Type B pancreatic cell (in vitro differentiated cells): ENCODE data around the gene CACNA1G. TPM values are rescaled to one million over a fixed set of nuclear protein-coding genes. Genes with fewer than 3 reads are reported as not detected.
A peak's percentile ranks its signal among the peaks of the same experiment; 100 is the strongest.

ENCODE experiments used
- DNase-seq: peaks from one replicate; pipeline ENCODE4 v3.0.0; 2021; ENCODE audit warnings: mixed read lengths; ENCODE audit not compliant: unreplicated experiment; ENCODE audit errors: extremely low spot score
- H3K27ac Mint-ChIP-seq: 2 replicates; pipeline ENCODE4 v1.8.0; 2021; ENCODE audit warnings: mild to moderate bottlenecking, mixed read lengths
- H3K27me3 Mint-ChIP-seq: 2 replicates; pipeline ENCODE4 v1.8.0; 2021; ENCODE audit warnings: mixed read lengths
- H3K36me3 Mint-ChIP-seq: 2 replicates; pipeline ENCODE4 v1.8.0; 2021; ENCODE audit warnings: mixed read lengths
- H3K4me1 Mint-ChIP-seq: one replicate; pipeline ENCODE4 v1.8.0; 2021; ENCODE audit warnings: mixed read lengths; ENCODE audit not compliant: unreplicated experiment
- H3K4me3 Mint-ChIP-seq: 2 replicates; pipeline ENCODE4 v1.8.0; 2021; ENCODE audit warnings: mild to moderate bottlenecking, mixed read lengths
- H3K9me3 Mint-ChIP-seq: 2 replicates; pipeline ENCODE4 v1.8.0; 2021; ENCODE audit warnings: mixed read lengths
- total RNA-seq: library from RNA; stranded (reverse); gene quantifications from 2 replicates; pipeline ENCODE4 v1.2.1, GENCODE V29; 2021; ENCODE audit warnings: low replicate concordance
- TF ChIP-seq, protein P1 (sequence below): fragments of 200-600 bp; sonication (generic); conservative IDR thresholded peaks from 2 replicates; pipeline ENCODE4 v1.5.0; 2021; ENCODE audit warnings: antibody characterized with exemption, mild to moderate bottlenecking

Gene CACNA1G
- total RNA-seq, 1 donor from 2014 or later, result 27.8 TPM

DNA sequence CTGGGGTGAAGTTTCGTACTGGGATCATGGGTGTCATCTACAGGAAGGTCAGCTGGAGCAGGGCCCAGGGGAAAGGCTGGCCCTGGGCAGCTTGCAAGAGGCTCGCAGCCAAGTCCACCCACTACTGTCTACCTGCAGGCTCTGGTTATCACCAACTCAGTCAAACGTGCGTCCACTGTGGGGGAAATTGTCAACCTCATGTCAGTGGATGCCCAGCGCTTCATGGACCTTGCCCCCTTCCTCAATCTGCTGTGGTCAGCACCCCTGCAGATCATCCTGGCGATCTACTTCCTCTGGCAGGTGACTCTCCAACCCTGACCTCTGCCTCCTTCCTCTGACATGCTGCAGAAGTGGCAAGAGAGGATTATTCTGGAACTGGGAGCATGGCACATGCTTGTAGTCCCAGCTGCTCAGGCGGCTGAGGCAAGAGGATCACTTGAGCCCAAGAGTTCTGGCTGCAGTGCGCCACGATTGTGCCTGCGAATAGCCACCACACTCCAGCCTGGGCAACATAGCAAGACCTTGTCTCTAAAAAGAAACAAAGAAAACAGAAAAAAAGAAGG is 103.4 kb downstream of the CACNA1G start:
- H3K27ac Mint-ChIP-seq, result peak overlapping the region; percentile 53
- TF ChIP-seq, protein P1, sequence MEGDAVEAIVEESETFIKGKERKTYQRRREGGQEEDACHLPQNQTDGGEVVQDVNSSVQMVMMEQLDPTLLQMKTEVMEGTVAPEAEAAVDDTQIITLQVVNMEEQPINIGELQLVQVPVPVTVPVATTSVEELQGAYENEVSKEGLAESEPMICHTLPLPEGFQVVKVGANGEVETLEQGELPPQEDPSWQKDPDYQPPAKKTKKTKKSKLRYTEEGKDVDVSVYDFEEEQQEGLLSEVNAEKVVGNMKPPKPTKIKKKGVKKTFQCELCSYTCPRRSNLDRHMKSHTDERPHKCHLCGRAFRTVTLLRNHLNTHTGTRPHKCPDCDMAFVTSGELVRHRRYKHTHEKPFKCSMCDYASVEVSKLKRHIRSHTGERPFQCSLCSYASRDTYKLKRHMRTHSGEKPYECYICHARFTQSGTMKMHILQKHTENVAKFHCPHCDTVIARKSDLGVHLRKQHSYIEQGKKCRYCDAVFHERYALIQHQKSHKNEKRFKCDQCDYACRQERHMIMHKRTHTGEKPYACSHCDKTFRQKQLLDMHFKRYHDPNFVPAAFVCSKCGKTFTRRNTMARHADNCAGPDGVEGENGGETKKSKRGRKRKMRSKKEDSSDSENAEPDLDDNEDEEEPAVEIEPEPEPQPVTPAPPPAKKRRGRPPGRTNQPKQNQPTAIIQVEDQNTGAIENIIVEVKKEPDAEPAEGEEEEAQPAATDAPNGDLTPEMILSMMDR, result no peak
- peaks cover 21% of the 10 kb centered on the region for H3K4me1 Mint-ChIP-seq
- peaks cover 4% of the 10 kb centered on the region for H3K9me3 Mint-ChIP-seq
- no peak for DNase-seq
- peaks cover 4% of the 10 kb centered on the region for H3K36me3 Mint-ChIP-seq
- H3K27me3 Mint-ChIP-seq, result peaks cover 6% of the 10 kb centered on the region
- no peak overlapping the region for H3K4me3 Mint-ChIP-seq

DNA sequence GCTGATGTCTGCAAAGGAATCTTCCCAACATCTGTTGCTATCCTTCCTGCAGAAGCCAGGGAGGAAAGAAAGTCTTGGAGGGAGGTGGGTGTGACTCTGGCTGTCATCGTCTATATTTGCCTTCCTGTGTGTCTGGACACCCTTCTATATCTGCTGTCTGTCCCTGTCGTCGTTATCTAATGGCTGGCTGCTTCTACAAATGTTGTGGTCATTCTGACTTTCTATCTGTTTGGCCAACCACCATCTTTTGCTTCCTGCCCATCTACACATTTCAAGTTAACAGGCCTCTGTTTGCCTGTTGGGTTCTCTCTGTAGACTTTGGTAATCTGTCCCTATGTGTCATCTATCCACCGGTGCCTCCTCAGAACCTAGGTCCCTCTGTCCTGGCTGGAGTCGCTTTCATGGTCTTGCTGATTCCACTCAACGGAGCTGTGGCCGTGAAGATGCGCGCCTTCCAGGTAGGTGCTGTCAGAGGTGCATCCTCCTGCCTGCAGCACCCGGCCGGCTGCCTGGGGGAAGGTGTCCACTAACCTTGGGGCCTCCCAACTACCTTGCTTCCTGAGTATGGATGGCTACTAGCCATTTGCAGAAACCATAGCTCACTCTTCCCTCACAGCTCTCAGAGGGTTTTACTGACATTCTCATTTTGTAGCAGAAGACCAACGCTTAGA is 104.4 kb downstream of the CACNA1G start:
- DNase-seq, result no peak
- H3K27ac Mint-ChIP-seq, result peak overlapping the region; percentile 7
- TF ChIP-seq, protein P1, result no peak
- H3K9me3 Mint-ChIP-seq, result peaks cover 4% of the 10 kb centered on the region
- H3K4me1 Mint-ChIP-seq, result peaks cover 21% of the 10 kb centered on the region
- peaks cover 4% of the 10 kb centered on the region for H3K36me3 Mint-ChIP-seq
- H3K4me3 Mint-ChIP-seq, result no peak overlapping the region
- H3K27me3 Mint-ChIP-seq, result peaks cover 6% of the 10 kb centered on the region

DNA sequence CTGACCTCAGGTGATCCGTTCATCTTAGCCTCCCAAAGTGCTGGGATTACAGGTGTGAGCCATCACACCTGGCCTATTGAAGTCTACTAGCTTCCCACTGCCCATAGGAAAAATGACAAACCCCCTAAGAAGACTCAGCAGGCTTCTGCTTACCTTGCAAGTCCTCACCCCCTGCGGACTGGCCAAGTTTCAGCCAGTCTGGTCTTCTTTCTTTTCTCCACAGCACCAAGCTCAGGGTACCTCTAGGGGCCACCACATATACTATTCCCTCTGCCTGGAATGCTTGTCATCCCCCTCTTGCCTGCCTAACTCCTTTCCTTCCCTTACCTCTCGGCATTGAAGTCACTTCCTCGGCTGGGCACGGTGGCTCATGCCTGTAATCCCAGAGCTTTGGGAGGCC is 105.3 kb downstream of the CACNA1G start:
- no peak for DNase-seq
- no peak overlapping the region for H3K4me3 Mint-ChIP-seq
- H3K27me3 Mint-ChIP-seq, result peaks cover 6% of the 10 kb centered on the region
- TF ChIP-seq, protein P1, result no peak
- peaks cover 4% of the 10 kb centered on the region for H3K36me3 Mint-ChIP-seq
- H3K4me1 Mint-ChIP-seq, result peaks cover 15% of the 10 kb centered on the region
- H3K27ac Mint-ChIP-seq, result no peak overlapping the region
- peaks cover 4% of the 10 kb centered on the region for H3K9me3 Mint-ChIP-seq

DNA sequence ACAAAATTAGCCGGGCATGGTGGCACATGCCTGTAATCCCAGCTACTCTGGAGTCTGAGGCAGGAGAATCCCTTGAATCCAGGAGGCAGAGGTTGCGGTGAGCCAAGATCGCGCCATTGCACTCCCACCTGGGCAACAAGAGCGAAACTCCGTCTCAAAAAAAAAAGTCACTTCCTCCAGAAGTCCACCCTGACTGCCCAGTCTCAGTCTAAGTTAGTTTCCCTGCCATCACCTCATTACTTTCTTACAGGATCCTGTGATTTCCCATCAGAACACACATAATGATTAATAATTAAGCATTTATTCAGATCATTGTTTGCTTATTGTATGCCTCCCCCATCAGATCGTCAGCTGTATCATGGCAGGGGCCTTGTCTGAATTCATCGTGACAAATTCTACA is 105.8 kb downstream of the CACNA1G start:
- Mint-ChIP-seq H3K36me3 (peaks cover 4% of the 10 kb centered on the region), H3K27me3 (peaks cover 6% of the 10 kb centered on the region), H3K27ac (no peak overlapping the region), H3K9me3 (peaks cover 4% of the 10 kb centered on the region), H3K4me3 (no peak overlapping the region), H3K4me1 (peaks cover 15% of the 10 kb centered on the region)
- DNase-seq, result no peak
- TF ChIP-seq, protein P1, result no peak

DNA sequence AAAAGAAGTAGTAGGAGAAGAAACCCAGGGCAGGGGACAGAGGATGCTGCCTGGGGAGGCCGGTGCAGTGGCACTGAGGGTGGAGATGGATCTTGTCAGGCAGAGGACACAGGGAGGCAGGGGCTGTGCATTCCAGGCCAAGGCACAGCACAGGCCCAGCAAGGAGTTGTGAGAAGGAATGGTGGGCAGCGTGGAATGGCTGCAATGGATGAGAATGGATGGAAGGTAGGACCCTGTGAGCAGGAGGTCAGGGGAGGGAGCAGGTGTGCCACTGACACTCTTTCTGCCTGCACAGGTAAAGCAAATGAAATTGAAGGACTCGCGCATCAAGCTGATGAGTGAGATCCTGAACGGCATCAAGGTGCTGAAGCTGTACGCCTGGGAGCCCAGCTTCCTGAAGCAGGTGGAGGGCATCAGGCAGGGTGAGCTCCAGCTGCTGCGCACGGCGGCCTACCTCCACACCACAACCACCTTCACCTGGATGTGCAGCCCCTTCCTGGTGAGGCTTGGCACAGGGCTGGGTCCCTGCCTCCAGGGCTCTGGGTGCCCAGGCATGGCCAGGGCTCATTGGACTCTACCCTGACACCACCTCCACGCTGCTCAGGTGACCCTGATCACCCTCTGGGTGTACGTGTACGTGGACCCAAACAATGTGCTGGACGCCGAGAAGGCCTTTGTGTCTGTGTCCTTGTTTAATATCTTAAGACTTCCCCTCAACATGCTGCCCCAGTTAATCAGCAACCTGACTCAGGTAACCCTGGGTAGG is 106.9 kb downstream of the CACNA1G start:
- no peak overlapping the region for H3K4me3 Mint-ChIP-seq
- H3K4me1 Mint-ChIP-seq, result peaks cover 6% of the 10 kb centered on the region
- H3K36me3 Mint-ChIP-seq, result no peaks in the 10 kb centered on the region
- H3K27me3 Mint-ChIP-seq, result no peaks in the 10 kb centered on the region
- TF ChIP-seq, protein P1, result no peak
- DNase-seq, result no peak
- H3K27ac Mint-ChIP-seq, result no peak overlapping the region
- no peaks in the 10 kb centered on the region for H3K9me3 Mint-ChIP-seq
